Endothelial cell of umbilical vein (primary cell): ENCODE measurements around the gene LRP1B. TPM values are rescaled to one million over a fixed set of nuclear protein-coding genes. Genes with fewer than 3 reads are reported as not detected.
A peak's percentile ranks its signal among the peaks of the same experiment; 100 is the strongest.

Experiments used
- BruUV-seq: library from RNA; stranded (reverse); fragments of 400-500 nt; replicated peaks from 2 replicates; lab custom pipeline; 2021; lab: Mats Ljungman, UMichigan
- CTCF ChIA-PET: fragments of 300-600, 350-600 bp; sonication (Branson Sonifier 250); formaldehyde crosslinking; loops from one replicate; lab custom pipeline; 2021; ENCODE audit warnings: antibody characterized with exemption, inconsistent platforms; lab: Charles Lee
- POLR2A ChIA-PET: fragments of 300-600, 350-600 bp; sonication (Branson Sonifier 250); formaldehyde crosslinking; loops from one replicate; lab custom pipeline; 2021; ENCODE audit warnings: antibody characterized with exemption, inconsistent platforms; lab: Charles Lee
- DNase-seq: peaks from one replicate; pipeline ENCODE4 v3.0.0-alpha.2; 2011; ENCODE audit warnings: low read depth, low spot score
- FAIRE-seq: peaks from 2 replicates; lab custom pipeline; 2011; peaks lifted over from hg19 to GRCh38; lab: Jason Lieb, UNC
- H2AFZ ChIP-seq: 2 replicates; pipeline ENCODE4 v1.6.0; 2012; ENCODE audit warnings: low read depth, low read length, control low read depth, inconsistent platforms
- H3K27ac ChIP-seq: 2 replicates; pipeline ENCODE4 v1.5.1; 2011; ENCODE audit warnings: low read depth, mild to moderate bottlenecking, control low read depth, low read length, moderate library complexity; ENCODE audit not compliant: insufficient read depth
- H3K27me3 ChIP-seq, 2 experiments: 2 replicates each; pipeline versions ENCODE4 v1.6.0 to v1.6.1; 2011; ENCODE audit warnings: low read length in 2 of 2, mixed read lengths in 1 of 2; ENCODE audit not compliant: control insufficient read depth in 2 of 2, insufficient read depth in 2 of 2
- H3K36me3 ChIP-seq, 2 experiments: 2 replicates in 1 of 2; 3 replicates in 1 of 2; pipeline ENCODE4 v1.5.1; 2011; ENCODE audit warnings: low read length in 2 of 2, mild to moderate bottlenecking in 1 of 2, moderate library complexity in 1 of 2; ENCODE audit not compliant: control insufficient read depth in 2 of 2, insufficient read depth in 2 of 2; ENCODE audit errors: extremely low read depth in 1 of 2
- H3K4me1 ChIP-seq: 3 replicates; pipeline ENCODE4 v1.5.1; 2011; ENCODE audit warnings: mild to moderate bottlenecking, low read length; ENCODE audit not compliant: control insufficient read depth, insufficient read depth; ENCODE audit errors: extremely low read depth
- H3K4me2 ChIP-seq: 2 replicates; pipeline ENCODE4 v1.6.1; 2011; ENCODE audit warnings: low read length, control low read depth, mixed read lengths; ENCODE audit not compliant: insufficient read depth
- H3K4me3 ChIP-seq, 3 experiments: fragments of 200-600 bp in 1 of 3; sonication (generic), shearing (Covaris generic) in 1 of 3; replicated peaks in 1 of 3; 2 replicates each; pipeline ENCODE4 v1.5.1; 2011 to 2016; ENCODE audit warnings: control low read depth in 3 of 3, low read length in 3 of 3, mild to moderate bottlenecking in 2 of 3, inconsistent platforms in 1 of 3, low read depth in 1 of 3, moderate library complexity in 1 of 3; ENCODE audit not compliant: insufficient read depth in 1 of 3
- H3K79me2 ChIP-seq: 2 replicates; pipeline ENCODE4 v1.6.0; 2012; ENCODE audit warnings: low read length, inconsistent platforms; ENCODE audit not compliant: control insufficient read depth, insufficient read depth
- H3K9ac ChIP-seq: replicated peaks from 2 replicates; pipeline ENCODE3; 2011; ENCODE audit warnings: low read length, control low read depth; ENCODE audit not compliant: insufficient read depth; ENCODE audit errors: extremely low read depth
- H3K9me1 ChIP-seq: replicated peaks from 3 replicates; pipeline ENCODE4 v1.6.0; 2011; ENCODE audit warnings: mild to moderate bottlenecking, low read length; ENCODE audit not compliant: control insufficient read depth, insufficient read depth; ENCODE audit errors: extremely low read depth
- H3K9me3 ChIP-seq: replicated peaks from 2 replicates; pipeline ENCODE4 v1.5.1; 2012; ENCODE audit warnings: low read length, inconsistent platforms; ENCODE audit not compliant: control insufficient read depth, insufficient read depth
- H4K20me1 ChIP-seq: replicated peaks from 2 replicates; pipeline ENCODE3; 2011; ENCODE audit warnings: mild to moderate bottlenecking, low read length; ENCODE audit not compliant: control insufficient read depth, insufficient read depth; ENCODE audit errors: extremely low read depth
- FOS ChIP-seq: IDR thresholded peaks from 2 replicates; pipeline ENCODE4 v1.6.1; 2011; ENCODE audit warnings: mild to moderate bottlenecking, low read length, moderate library complexity, borderline replicate concordance; ENCODE audit not compliant: insufficient read depth
- JUN ChIP-seq: IDR thresholded peaks from 2 replicates; pipeline ENCODE4 v1.6.1; 2011; ENCODE audit warnings: borderline replicate concordance, low read depth; ENCODE audit not compliant: insufficient read length, insufficient read depth
- POLR2A ChIP-seq: IDR thresholded peaks from 2 replicates; pipeline ENCODE4 v1.6.1; 2012; ENCODE audit warnings: low read depth, mild to moderate bottlenecking, control low read depth, low read length
- POLR2AphosphoS5 ChIP-seq: IDR thresholded peaks from 2 replicates; pipeline ENCODE4 v1.6.1; 2012; ENCODE audit warnings: low read depth, mild to moderate bottlenecking, control low read depth, low read length, moderate library complexity; ENCODE audit not compliant: insufficient read depth
- dilution Hi-C: fragments of 300-500 bp; cut with MboI; formaldehyde crosslinking; loops from one replicate; pipeline ENCODE4 v1.15.0; 2019; ENCODE audit warnings: low sequenced_read_pairs; ENCODE audit not compliant: extremely low pct_ligation_motif_present
- intact Hi-C: fragments of 100-400 bp; cut with micrococcal nuclease; formaldehyde crosslinking; loops from one replicate; pipeline ENCODE4 v1.10.0; 2022
- polyA plus RNA-seq, 4 experiments: library from polyadenylated mRNA; depleted of rRNA in 3 of 4; stranded (reverse) in 3 of 4; unstranded in 1 of 4; fragments of >200 nt; gene quantifications; 2 replicates each; pipeline versions ENCODE4 v1.2.1 to v1.2.3, GENCODE V29; 2011 to 2012; ENCODE audit warnings: missing spikeins in 1 of 4
- total RNA-seq: library from RNA; stranded (reverse); gene quantifications from 2 replicates; pipeline ENCODE4 v1.2.3, GENCODE V29; 2021
- TF ChIP-seq, protein P1 (sequence below), 2 donors: IDR thresholded peaks; 1 replicate in 1 of 2; 2 replicates in 1 of 2; pipeline ENCODE4 v1.5.1; 2011; ENCODE audit warnings: low read length in 2 of 2, mild to moderate bottlenecking in 2 of 2, moderate library complexity in 2 of 2, control low read depth in 1 of 2, inconsistent platforms in 1 of 2, low read depth in 1 of 2; ENCODE audit not compliant: insufficient read depth in 1 of 2; ENCODE audit errors: extremely low read depth in 1 of 2

LRP1B gene
- total and polyA plus RNA-seq, 2 donors (not counting 3 experiments of a cell fraction or from before 2014, with no cell fraction given): 0.03 to 0.07 TPM

- H3K9me1 ChIP-seq: no peaks in the 10 kb centered on the region
- no peaks in the 10 kb centered on the region for H3K27me3 ChIP-seq
- no peak for FAIRE-seq
- H3K9me3 ChIP-seq: no peaks in the 10 kb centered on the region
- H3K4me2 ChIP-seq: no peak overlapping the region
- BruUV-seq: no TSS peak
- TF ChIP-seq JUN: no peak
- POLR2A ChIA-PET: no interaction called here
- no peak overlapping the region for H3K9ac ChIP-seq
- CTCF ChIA-PET: no interaction called here
- DNase-seq: no peak
- no peaks in the 10 kb centered on the region for H3K36me3 ChIP-seq
- H3K4me1 ChIP-seq: no peaks in the 10 kb centered on the region
- no peak overlapping the region for H3K27ac ChIP-seq
- dilution Hi-C loops: no loop called here
- no peaks in the 10 kb centered on the region for H4K20me1 ChIP-seq
- no peaks in the 10 kb centered on the region for H3K79me2 ChIP-seq
- intact Hi-C loops: no loop called here
- no peak overlapping the region for H3K4me3 ChIP-seq
- no peak overlapping the region for H2AFZ ChIP-seq
Measured at GRCh38 chr2:141386168-141386567, 744.6 kb downstream of the LRP1B start.

DNA sequence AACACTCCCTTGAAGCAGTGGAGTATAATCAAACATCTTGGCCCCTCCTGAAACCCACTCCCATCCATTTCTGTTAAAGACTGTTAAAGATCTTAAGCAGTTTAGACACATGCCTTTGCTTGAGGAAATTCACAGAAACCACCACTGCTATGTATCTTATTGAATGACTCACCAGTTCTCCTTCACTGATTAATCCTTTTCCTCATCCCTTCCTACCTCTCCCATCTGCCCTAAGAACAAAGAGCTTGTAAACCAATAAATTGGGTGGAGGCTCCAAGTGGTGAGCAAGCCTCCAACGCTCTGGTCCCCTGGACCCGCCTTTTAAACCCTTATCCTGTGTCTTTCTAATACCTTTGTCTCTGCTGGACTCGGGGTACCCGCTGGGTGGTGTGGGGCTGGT lies 746.1 kb downstream of the LRP1B start:
- no peak for FAIRE-seq
- H3K4me3 ChIP-seq: no peak overlapping the region
- BruUV-seq: no TSS peak
- no peaks in the 10 kb centered on the region for H3K36me3 ChIP-seq
- no peaks in the 10 kb centered on the region for H3K9me3 ChIP-seq
- H3K27me3 ChIP-seq: no peaks in the 10 kb centered on the region
- H3K4me2 ChIP-seq: no peak overlapping the region
- intact Hi-C loops: no loop called here
- H3K4me1 ChIP-seq: no peaks in the 10 kb centered on the region
- no peaks in the 10 kb centered on the region for H3K79me2 ChIP-seq
- H3K9me1 ChIP-seq: no peaks in the 10 kb centered on the region
- no peaks in the 10 kb centered on the region for H4K20me1 ChIP-seq
- ChIA-PET CTCF (interaction anchor here (1.1 kb wide), 1 partner anchor 9 kb away, joined by 4 read pairs; no protein-coding TSS in a partner anchor), POLR2A (no interaction called here)
- no peak overlapping the region for H3K27ac ChIP-seq
- DNase-seq: no peak
- H2AFZ ChIP-seq: no peak overlapping the region
- dilution Hi-C loops: no loop called here
- TF ChIP-seq POLR2A (no peak), POLR2AphosphoS5 (no peak), FOS (peak; percentile 24), JUN (no peak)
- TF ChIP-seq, protein P1, sequence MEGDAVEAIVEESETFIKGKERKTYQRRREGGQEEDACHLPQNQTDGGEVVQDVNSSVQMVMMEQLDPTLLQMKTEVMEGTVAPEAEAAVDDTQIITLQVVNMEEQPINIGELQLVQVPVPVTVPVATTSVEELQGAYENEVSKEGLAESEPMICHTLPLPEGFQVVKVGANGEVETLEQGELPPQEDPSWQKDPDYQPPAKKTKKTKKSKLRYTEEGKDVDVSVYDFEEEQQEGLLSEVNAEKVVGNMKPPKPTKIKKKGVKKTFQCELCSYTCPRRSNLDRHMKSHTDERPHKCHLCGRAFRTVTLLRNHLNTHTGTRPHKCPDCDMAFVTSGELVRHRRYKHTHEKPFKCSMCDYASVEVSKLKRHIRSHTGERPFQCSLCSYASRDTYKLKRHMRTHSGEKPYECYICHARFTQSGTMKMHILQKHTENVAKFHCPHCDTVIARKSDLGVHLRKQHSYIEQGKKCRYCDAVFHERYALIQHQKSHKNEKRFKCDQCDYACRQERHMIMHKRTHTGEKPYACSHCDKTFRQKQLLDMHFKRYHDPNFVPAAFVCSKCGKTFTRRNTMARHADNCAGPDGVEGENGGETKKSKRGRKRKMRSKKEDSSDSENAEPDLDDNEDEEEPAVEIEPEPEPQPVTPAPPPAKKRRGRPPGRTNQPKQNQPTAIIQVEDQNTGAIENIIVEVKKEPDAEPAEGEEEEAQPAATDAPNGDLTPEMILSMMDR (IDR thresholded peaks at IDR 0.05; ENCODE audit: extremely low read depth in 1 of 2, insufficient read depth in 1 of 2, low read depth in 1 of 2, low read length in 2 of 2): no peak
- no peak overlapping the region for H3K9ac ChIP-seq
